Effector memory CD4-positive, alpha-beta T cell (primary cell): Measurements from ENCODE around the gene GAS7.

Experiments used
- DNase-seq, 3 donors: peaks; one replicate each; pipeline ENCODE4 v3.0.0-alpha.2; 2020
- H3K27ac ChIP-seq: 2 replicates; pipeline ENCODE4 v1.7.0; 2013; ENCODE audit warnings: mild to moderate bottlenecking, low read length, moderate library complexity; ENCODE audit not compliant: insufficient read depth, poor library complexity, severe bottlenecking
- H3K27me3 ChIP-seq: replicated peaks from 2 replicates; pipeline ENCODE4 v1.7.0; 2013; ENCODE audit warnings: mild to moderate bottlenecking, low read length; ENCODE audit not compliant: insufficient read depth, control insufficient read depth, poor library complexity, severe bottlenecking
- H3K36me3 ChIP-seq: 2 replicates; pipeline ENCODE4 v1.7.0; 2013; ENCODE audit warnings: mild to moderate bottlenecking, low read length, moderate library complexity; ENCODE audit not compliant: control insufficient read depth, insufficient read depth
- H3K4me1 ChIP-seq: 2 replicates; pipeline ENCODE4 v1.7.0; 2013; ENCODE audit warnings: low read length, mild to moderate bottlenecking; ENCODE audit not compliant: control insufficient read depth, insufficient read depth, poor library complexity, severe bottlenecking
- H3K4me3 ChIP-seq: 2 replicates; pipeline ENCODE4 v1.7.0; 2013; ENCODE audit warnings: low read length, low read depth, mild to moderate bottlenecking; ENCODE audit not compliant: insufficient read depth, poor library complexity, severe bottlenecking
- H3K9me3 ChIP-seq: 2 replicates; pipeline ENCODE4 v1.7.0; 2013; ENCODE audit warnings: mild to moderate bottlenecking, low read length, moderate library complexity; ENCODE audit not compliant: control insufficient read depth

Gene GAS7

DNA sequence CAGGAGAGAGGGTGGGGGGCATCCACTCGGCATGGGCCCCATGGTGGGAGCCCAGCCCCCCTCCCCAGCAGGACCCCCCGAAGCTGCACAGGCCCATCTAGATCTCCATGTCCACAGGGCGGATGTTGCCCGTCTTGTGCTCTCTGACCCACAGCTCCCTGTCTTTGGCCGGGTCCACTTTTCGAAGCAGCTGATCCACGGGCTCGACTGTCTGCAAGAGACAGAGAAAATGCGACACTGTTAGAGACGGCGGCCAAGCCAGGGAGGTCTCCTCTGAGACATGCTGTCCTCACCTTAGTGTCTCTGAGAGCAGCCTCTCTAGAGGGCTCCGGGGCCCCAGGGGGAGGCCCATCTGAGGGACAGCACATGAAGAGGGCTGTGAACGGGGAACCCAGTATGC is 281.3 kb downstream of the GAS7 start:
- Histone ChIP-seq H3K27me3 (no peaks in the 10 kb centered on the region), H3K4me1 (no peaks in the 10 kb centered on the region), H3K4me3 (no peak overlapping the region), H3K9me3 (no peaks in the 10 kb centered on the region), H3K27ac (no peak overlapping the region), H3K36me3 (no peaks in the 10 kb centered on the region)
- DNase-seq = no peak

DNA sequence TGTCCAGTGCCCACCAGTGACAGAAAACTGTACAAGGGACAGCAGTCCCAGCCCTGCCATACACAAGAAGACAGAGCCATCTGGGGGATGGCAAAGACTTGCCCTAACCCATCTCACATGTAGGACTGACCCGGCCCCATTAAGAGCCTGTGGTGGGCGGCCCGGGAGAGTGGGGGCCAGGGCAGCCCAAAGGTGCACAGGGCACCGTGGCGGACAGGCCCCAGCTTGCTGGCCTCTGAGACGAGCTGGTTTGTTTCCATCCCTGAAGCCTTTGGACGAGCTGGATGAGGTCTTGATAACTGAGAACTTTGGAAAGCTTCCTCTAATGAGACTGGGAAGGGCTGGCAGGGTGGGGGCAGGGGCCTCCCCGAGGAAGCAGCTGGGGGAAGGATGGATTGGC is 282.3 kb downstream of the GAS7 start:
- DNase-seq = no peak
- Histone ChIP-seq H3K4me1 (no peaks in the 10 kb centered on the region), H3K27me3 (no peaks in the 10 kb centered on the region), H3K4me3 (no peak overlapping the region), H3K27ac (no peak overlapping the region), H3K9me3 (no peaks in the 10 kb centered on the region), H3K36me3 (no peaks in the 10 kb centered on the region)

GRCh38 chr17:9913476-9913875 is 284.9 kb downstream of the GAS7 start:
- Histone ChIP-seq H3K4me3 (no peak overlapping the region), H3K36me3 (no peaks in the 10 kb centered on the region), H3K9me3 (no peaks in the 10 kb centered on the region), H3K27ac (no peak overlapping the region), H3K27me3 (no peaks in the 10 kb centered on the region), H3K4me1 (no peaks in the 10 kb centered on the region)
- no peak for DNase-seq

DNA sequence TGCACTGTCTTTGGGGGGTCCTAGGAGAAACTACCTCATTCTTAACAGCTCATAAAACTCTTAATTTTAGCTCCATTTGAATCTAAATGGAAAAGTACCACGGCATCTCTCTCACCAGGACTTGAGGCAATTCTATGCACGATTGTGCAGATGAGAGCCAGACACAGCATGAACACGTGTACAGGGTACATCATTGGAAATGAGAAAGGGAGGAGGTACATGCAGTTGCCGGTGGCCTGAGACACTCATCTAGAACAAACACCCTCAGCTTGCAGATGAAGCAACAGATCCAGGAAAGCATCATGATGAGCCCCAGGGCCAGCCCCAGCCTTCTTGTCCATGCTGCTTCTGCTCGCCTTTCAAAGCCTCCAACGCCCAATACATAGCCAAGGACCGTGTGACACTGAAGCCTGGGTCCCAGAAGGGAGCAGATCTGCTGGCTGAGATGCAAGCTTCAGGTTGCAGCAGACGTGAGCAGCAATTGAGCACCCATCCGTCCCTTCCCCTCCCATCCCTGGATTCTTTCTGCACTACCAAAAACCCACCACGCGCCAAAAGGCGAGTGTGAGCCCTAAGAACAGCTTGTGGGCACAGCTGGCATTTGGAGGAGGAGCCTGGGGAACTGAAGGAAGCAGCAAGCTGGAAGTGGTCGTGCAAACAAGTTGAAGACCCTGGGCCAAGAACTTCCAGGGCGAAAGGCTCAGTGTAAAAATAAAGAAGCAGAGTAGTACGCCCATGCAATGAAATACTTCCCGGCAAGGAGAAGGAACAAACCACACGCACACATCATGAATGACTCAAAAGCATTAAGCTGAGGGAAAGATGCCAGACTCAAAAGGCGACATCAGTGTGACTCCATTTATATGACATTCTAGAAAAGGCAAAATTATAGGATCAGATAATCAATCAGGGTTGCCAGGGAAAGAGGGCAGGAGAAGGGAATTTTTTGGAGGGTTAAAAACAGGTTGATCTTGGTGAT is 286.0 kb downstream of the GAS7 start:
- H3K27ac ChIP-seq = no peak overlapping the region
- no peaks in the 10 kb centered on the region for H3K4me1 ChIP-seq
- no peaks in the 10 kb centered on the region for H3K36me3 ChIP-seq
- H3K4me3 ChIP-seq = no peak overlapping the region
- H3K27me3 ChIP-seq = no peaks in the 10 kb centered on the region
- H3K9me3 ChIP-seq = no peaks in the 10 kb centered on the region
- no peak for DNase-seq

DNA sequence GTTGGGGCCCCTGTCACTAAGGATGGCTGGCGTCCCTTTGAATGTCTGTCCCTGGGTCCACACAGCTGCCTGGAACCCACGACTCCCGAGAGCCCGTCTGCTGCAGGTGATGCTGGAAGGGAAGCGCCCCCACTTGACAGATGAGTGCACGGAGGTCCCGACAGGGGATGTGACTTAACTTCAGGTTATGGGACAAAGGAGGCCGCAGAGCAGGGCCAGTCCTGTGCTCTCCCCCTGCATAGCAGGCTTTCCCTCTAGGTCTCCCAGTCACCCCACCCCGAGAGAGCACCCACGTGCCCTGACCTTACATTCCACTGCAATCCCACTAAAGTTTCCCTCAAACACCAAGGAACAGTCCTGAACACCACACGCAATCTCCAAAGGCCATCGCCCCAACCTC is 287.3 kb downstream of the GAS7 start:
- no peaks in the 10 kb centered on the region for H3K4me1 ChIP-seq
- no peaks in the 10 kb centered on the region for H3K27me3 ChIP-seq
- DNase-seq = no peak
- no peak overlapping the region for H3K27ac ChIP-seq
- no peaks in the 10 kb centered on the region for H3K36me3 ChIP-seq
- H3K9me3 ChIP-seq = no peaks in the 10 kb centered on the region
- H3K4me3 ChIP-seq = no peak overlapping the region

DNA sequence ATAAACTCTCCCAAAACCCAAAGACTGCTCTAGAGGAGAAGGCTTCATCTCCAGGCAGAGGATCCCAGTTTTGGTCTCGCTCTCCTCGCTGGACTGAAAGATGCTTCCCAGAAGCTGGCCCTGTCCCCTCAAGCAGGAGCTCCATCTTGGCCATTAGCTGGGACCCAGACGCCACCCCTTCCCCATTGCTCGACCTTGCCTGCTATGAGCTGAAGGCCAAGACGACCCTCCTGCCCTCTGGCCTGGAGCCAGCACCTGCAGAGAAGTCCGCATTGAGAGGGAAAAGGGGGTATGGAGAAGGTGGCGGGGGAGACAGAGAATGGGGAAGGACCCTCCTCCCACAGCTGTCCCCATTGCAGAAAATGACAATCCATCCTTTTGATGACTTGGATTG is 289.8 kb downstream of the GAS7 start:
- Histone ChIP-seq H3K27ac (no peak overlapping the region), H3K27me3 (no peaks in the 10 kb centered on the region), H3K9me3 (no peaks in the 10 kb centered on the region), H3K4me1 (no peaks in the 10 kb centered on the region), H3K4me3 (no peak overlapping the region), H3K36me3 (no peaks in the 10 kb centered on the region)
- DNase-seq = no peak

DNA sequence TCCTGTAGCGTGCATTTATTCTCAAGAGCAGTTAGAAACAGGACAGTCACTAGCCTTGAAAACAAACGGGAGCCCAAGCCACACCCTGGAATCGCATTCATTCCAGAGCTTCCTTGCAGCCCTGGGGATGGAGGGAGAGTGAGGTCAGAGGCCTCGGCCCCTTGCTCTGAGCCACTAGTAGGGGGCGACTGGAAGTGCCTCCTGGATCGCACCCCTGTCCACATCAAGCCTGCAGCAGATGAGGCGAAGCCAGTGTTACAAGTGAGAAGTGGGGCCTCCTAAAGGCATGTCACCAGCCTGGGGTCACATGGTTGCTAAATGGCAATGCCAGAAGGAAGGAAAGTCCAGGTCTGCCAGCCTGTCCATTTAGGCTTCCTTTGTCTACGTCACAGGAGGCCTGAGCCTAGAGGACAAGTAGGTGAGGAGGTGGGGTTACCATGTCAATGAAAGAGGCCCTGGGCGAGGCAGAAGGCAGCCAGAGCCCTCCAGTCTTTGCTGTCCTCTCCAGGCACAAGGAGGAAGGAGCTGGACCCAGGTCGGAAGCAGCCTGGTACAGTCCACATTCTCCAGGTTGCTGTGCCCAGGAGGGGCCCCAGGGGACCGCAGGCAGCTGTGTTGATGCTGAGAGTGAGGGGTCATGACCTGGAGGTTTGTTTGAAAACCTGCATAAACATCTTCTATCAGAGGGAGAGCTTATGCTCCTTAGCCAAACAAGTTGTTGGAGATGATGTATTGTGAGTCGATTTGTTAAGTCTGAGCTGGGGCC is 290.3 kb downstream of the GAS7 start:
- no peaks in the 10 kb centered on the region for H3K36me3 ChIP-seq
- no peaks in the 10 kb centered on the region for H3K9me3 ChIP-seq
- H3K4me1 ChIP-seq = no peaks in the 10 kb centered on the region
- no peak overlapping the region for H3K27ac ChIP-seq
- H3K4me3 ChIP-seq = no peak overlapping the region
- no peaks in the 10 kb centered on the region for H3K27me3 ChIP-seq
- no peak for DNase-seq

GRCh38 chr17:9907131-9907530 is 291.3 kb downstream of the GAS7 start:
- Histone ChIP-seq H3K4me3 (no peak overlapping the region), H3K27me3 (no peaks in the 10 kb centered on the region), H3K36me3 (no peaks in the 10 kb centered on the region), H3K27ac (no peak overlapping the region), H3K4me1 (no peaks in the 10 kb centered on the region), H3K9me3 (no peaks in the 10 kb centered on the region)
- no peak for DNase-seq

GRCh38 chr17:9906616-9907015 is 291.8 kb downstream of the GAS7 start:
- no peak for DNase-seq
- Histone ChIP-seq H3K9me3 (no peaks in the 10 kb centered on the region), H3K4me1 (no peaks in the 10 kb centered on the region), H3K27me3 (no peaks in the 10 kb centered on the region), H3K4me3 (no peak overlapping the region), H3K27ac (no peak overlapping the region), H3K36me3 (no peaks in the 10 kb centered on the region)

- H3K36me3 ChIP-seq = no peaks in the 10 kb centered on the region
- no peaks in the 10 kb centered on the region for H3K27me3 ChIP-seq
- no peaks in the 10 kb centered on the region for H3K4me1 ChIP-seq
- no peaks in the 10 kb centered on the region for H3K9me3 ChIP-seq
- no peak overlapping the region for H3K4me3 ChIP-seq
- H3K27ac ChIP-seq = no peak overlapping the region
- no peak for DNase-seq
These were observed 292.5 kb downstream of the GAS7 start for GRCh38 chr17:9905902-9906301.
